ENCODE measurements around the gene KDM4B. TPM values are rescaled to one million over a fixed set of nuclear protein-coding genes. Genes with fewer than 3 reads are reported as not detected.
A peak's percentile ranks its signal among the peaks of the same experiment; 100 is the strongest.
"Not testable (repeated sequence)": the region's sequence is repeated elsewhere in the genome, so short reads cannot be mapped to it uniquely, and the experiment has no call there.

The KDM4B gene
- total RNA-seq, 1 donor from 2014 or later, result 39.0 TPM

DNA sequence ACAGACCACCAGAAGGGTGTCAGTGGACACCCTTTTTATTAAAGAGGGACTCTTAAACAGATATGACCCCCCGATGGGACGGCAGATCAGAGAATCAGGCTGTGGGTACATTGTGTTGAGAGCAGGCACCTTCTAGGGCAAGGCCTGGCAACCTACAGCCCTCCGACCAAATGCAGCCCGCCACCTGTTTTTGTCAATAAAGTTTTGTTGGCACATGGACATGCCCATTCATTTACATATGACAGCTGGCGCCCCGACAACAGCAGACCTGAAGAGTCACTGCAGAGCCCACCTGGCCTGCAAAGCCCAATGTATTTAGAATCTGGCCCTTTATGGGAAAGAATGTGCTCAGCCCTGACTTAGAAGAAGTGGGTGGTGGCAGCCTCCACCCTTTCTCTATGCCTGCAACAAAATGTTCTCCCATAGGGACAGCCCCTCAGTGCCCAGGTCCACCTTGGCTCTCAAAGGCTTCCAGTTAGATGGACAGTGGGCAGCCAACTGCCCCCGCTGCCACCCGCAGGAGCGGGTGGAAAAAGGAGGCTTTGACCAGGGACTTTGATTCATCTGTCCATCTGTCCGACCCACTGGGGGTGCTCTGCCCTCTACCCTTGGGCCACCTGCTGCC, 186.8 kb downstream of the KDM4B start:
- H3K36me3 ChIP-seq, result peaks cover 9% of the 10 kb centered on the region
- H3K27me3 ChIP-seq, result no peaks in the 10 kb centered on the region
- no peak overlapping the region for H3K27ac ChIP-seq
- TF ChIP-seq, protein P1, sequence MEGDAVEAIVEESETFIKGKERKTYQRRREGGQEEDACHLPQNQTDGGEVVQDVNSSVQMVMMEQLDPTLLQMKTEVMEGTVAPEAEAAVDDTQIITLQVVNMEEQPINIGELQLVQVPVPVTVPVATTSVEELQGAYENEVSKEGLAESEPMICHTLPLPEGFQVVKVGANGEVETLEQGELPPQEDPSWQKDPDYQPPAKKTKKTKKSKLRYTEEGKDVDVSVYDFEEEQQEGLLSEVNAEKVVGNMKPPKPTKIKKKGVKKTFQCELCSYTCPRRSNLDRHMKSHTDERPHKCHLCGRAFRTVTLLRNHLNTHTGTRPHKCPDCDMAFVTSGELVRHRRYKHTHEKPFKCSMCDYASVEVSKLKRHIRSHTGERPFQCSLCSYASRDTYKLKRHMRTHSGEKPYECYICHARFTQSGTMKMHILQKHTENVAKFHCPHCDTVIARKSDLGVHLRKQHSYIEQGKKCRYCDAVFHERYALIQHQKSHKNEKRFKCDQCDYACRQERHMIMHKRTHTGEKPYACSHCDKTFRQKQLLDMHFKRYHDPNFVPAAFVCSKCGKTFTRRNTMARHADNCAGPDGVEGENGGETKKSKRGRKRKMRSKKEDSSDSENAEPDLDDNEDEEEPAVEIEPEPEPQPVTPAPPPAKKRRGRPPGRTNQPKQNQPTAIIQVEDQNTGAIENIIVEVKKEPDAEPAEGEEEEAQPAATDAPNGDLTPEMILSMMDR (IDR thresholded peaks at IDR 0.05), result no peak
- H3K9me3 ChIP-seq, result peaks cover 8% of the 10 kb centered on the region
- H3K4me3 ChIP-seq, result no peak overlapping the region
- intact Hi-C loops (cut with DNase I), result no loop called here
- ATAC-seq (no peak), DNase-seq (peak; percentile 42)
- H3K4me1 ChIP-seq, result no peaks in the 10 kb centered on the region

DNA sequence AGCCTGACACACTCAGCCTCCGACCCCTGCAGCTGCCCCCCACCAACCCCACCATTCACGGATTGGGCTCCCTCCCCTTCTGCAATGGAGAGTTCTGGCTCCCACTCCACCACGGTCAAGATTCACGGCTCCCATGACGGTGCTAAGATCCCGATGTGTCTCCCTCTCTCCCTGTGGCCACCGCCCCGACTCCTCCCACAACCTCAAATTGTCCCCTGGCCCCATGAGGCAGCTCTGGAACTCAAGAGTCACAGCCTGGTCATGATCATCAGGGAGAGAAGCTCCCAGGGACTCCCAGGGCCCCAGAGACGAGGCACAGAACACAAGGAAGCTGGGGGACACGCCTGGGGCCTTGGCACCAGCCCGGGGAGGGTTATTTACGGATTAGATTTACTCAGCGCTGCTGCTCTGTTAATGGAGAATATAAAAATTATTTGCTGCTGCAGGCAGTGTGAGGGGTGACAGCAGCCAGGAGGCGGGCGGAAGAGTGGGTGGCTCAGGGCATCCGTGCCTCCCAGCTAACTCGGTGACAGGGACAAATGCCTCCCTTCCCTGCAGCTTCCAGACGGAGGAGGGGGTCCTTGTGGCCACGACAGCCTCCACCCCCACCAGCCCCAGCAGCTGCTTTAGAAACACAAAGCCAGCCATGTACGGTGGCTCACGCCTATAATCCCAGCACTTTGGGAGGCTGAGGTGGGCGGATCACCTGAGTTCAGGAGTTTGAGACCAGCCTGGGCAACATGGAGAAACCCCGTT, 187.5 kb downstream of the KDM4B start:
- peak; percentile 54 for DNase-seq
- TF ChIP-seq, protein P1 (IDR thresholded peaks at IDR 0.05), result no peak
- intact Hi-C loops (cut with DNase I), result no loop called here
- Histone ChIP-seq H3K9me3 (peaks cover 8% of the 10 kb centered on the region), H3K27ac (no peak overlapping the region), H3K4me1 (no peaks in the 10 kb centered on the region), H3K4me3 (no peak overlapping the region), H3K27me3 (no peaks in the 10 kb centered on the region), H3K36me3 (peaks cover 6% of the 10 kb centered on the region)
- ATAC-seq, result no peak

DNA sequence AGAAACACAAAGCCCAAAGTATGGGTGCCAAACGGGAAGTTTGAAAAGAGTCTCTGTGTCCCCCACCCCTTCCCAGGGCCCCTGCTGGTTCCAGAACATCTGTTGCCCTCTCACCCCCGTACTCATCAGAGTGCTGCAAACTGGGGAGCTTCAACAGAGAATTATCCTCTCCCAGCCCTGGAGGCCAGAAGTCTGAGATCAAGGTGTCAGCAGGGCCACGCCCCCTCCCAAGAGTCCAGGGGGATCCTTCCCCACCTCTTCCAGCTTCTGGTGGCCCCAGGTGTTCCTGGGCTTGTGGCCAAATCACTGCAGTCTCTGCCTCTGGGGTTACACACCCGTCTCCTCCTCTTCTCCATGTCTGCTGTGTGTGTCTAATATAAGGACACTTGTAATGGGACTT, 188.3 kb downstream of the KDM4B start:
- H3K4me3 ChIP-seq, result no peak overlapping the region
- H3K36me3 ChIP-seq, result no peaks in the 10 kb centered on the region
- no peak for ATAC-seq
- no peaks in the 10 kb centered on the region for H3K27me3 ChIP-seq
- peaks cover 8% of the 10 kb centered on the region for H3K9me3 ChIP-seq
- H3K27ac ChIP-seq, result no peak overlapping the region
- TF ChIP-seq, protein P1 (IDR thresholded peaks at IDR 0.05), result no peak
- no peaks in the 10 kb centered on the region for H3K4me1 ChIP-seq
- no peak for DNase-seq
- intact Hi-C loops (cut with DNase I), result no loop called here

DNA sequence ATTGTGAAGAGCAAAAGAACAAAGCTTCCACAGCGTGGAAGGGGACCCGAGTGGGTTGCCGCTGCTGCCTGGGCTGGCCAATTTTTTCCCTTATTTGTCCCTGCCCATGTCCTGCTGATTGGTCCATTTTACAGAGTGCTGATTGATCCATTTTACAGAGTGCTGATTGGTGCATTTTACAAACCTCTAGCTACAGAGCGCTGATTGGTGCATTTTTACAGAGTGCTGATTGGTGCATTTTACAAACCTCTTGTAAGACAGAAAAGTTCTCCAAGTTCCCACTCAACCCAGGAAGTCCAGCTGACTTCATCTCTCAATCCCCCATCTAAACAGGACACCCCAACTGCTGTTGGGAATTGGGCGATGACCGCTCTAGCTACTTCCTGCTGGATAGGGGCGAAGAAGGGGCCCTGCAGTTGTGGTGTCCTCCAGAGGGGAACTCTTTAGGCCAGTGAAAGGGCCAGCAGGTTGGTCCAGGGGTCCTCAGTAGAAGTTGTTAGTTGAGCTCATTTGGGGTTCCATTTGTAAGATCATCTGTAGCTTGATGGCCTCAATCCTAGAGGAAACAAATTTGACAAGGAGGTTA, 189.7 kb downstream of the KDM4B start:
- H3K4me3 ChIP-seq; H3K9me3 ChIP-seq; H3K36me3 ChIP-seq; intact Hi-C loops (cut with DNase I); DNase-seq; ATAC-seq; H3K4me1 ChIP-seq; H3K27me3 ChIP-seq; H3K27ac ChIP-seq: not testable (repeated sequence)

DNA sequence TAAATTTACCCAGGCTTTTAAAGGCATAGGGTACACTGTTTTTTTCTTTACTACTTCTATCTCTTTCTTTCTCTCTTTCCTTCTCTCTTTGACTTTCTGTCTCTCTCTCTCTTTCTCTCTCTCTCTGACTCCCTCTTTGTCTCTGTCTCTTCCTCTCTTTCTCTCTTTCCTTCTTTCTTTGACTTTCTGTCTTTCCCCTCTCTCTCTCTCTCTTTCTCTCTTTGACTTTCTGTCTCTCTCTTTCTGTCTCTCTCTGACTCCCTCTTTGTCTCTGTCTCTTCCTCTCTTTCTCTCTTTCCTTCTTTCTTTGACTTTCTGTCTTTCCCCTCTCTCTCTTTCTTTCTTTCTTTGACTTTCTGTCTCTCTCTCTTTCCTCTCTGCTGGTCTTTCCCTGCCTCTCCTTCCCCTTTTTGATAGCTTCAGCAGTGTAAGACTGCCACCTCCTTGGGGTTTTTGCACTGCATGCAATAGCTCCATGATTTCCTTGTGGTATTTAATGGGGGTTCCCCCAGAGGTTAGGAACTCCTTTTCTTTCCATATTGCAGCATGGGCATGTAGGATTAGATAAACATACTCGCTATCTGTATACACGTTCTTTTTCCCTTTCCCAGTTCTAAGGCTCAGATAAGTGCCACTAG, 191.4 kb downstream of the KDM4B start:
- ATAC-seq; H3K4me3 ChIP-seq; H3K36me3 ChIP-seq; DNase-seq; H3K4me1 ChIP-seq; H3K9me3 ChIP-seq; H3K27me3 ChIP-seq; intact Hi-C loops (cut with DNase I); H3K27ac ChIP-seq: not testable (repeated sequence)

DNA sequence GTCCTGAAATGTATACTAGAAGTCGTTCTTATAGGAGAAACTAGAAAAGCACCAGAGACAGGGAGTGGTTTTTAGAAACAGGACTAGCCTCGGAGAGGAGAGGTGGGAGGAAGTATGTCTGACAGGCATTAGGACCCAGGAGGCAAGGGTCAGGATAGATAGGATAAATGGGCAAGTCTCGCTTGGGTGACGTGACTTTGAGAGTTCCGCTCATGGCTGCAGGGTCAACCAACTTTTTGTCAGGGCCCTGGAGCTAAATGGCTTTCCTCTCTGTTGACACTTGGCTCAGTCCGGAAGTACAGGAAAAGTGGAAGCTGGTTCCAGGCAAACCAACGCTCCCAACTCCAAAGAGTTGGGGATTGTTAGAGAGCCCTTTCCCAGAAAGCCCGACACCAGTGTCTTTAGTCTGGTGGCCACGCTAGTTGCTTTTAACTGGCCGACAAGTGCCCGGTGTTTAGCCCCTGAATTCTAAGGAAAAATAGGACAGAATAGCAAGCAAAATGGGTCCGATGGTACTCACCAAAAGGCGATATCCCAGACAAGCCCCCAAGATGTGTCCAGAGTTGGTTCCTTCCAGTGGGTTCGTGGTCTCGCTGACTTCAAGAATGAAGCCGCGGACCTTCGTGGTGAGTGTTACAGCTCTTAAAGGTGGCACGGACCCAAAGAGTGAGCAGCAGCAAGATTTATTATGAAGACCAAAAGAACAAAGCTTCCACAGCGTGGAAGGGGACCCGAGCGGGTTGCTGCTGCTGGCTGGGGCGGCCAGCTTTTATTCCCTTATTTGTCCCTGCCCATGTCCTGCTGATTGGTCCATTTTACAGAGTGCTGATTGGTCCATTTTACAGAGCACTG, 196.2 kb downstream of the KDM4B start:
- H3K36me3 ChIP-seq; DNase-seq; H3K9me3 ChIP-seq; H3K27ac ChIP-seq; H3K4me1 ChIP-seq; H3K4me3 ChIP-seq; H3K27me3 ChIP-seq; intact Hi-C loops (cut with DNase I); ATAC-seq: not testable (repeated sequence)

Data from upper lobe of right lung (tissue), 1 donor.